GM10248 (cell line): Measurements from ENCODE around the gene REEP2.

Experiments used
- CTCF ChIA-PET: fragments of 300-600 bp; sonication (Branson Sonifier 250); formaldehyde crosslinking; extraction: SDS; loops from one replicate; lab custom pipeline; 2021; ENCODE audit warnings: antibody characterized with exemption; lab: Yijun Ruan, JAX
- POLR2A ChIA-PET: fragments of 350-650 bp; sonication (Branson Sonifier 250); formaldehyde crosslinking; extraction: SDS; loops from one replicate; lab custom pipeline; 2020; ENCODE audit warnings: antibody characterized with exemption; lab: Yijun Ruan, JAX
- DNase-seq: peaks from one replicate; pipeline ENCODE4 v3.0.0; 2012; ENCODE audit errors: extremely low spot score
- CTCF ChIP-seq: IDR thresholded peaks from 2 replicates; pipeline ENCODE4 v1.5.1; 2012; ENCODE audit warnings: mild to moderate bottlenecking, low read depth; ENCODE audit errors: extremely low read depth, missing control alignments, control extremely low read depth

The REEP2 gene

GRCh38 chr5:138440159-138441073 is 1.6 kb downstream of the REEP2 start:
- CTCF ChIA-PET: interaction anchor here (1.2 to 3.8 kb wide), 3 partner anchors 8 to 88 kb away, joined by 3 to 39 read pairs (median 3); partner anchors contain the start of gene KDM3B
- POLR2A ChIA-PET: no interaction called here
- DNase-seq: no peak
- no peak for TF ChIP-seq CTCF

- DNase-seq: no peak
- TF ChIP-seq CTCF: no peak
- POLR2A ChIA-PET: interaction anchor here (0.7 kb wide), 1 partner anchor 72 kb away, joined by 3 read pairs; no protein-coding TSS in a partner anchor
- CTCF ChIA-PET: interaction anchor here (1.0 kb wide), 1 partner anchor 10 kb away, joined by 3 read pairs; no protein-coding TSS in a partner anchor
These were observed 2.4 kb downstream of the REEP2 start for GRCh38 chr5:138441221-138441620.

- CTCF ChIA-PET: interaction anchor here (2.7 kb wide), 1 partner anchor 60 kb away, joined by 11 read pairs; no protein-coding TSS in a partner anchor
- no peak for DNase-seq
- TF ChIP-seq CTCF: no peak
- POLR2A ChIA-PET: interaction anchor here (2.5 kb wide), 1 partner anchor 21 kb away, joined by 10 read pairs; the partner anchor contains the start of gene EGR1
These were observed 5.4 kb downstream of the REEP2 start for GRCh38 chr5:138444078-138444773.

- DNase-seq: no peak
- CTCF ChIA-PET: interaction anchor here (2.7 kb wide), 1 partner anchor 59 kb away, joined by 11 read pairs; no protein-coding TSS in a partner anchor
- no peak for TF ChIP-seq CTCF
- POLR2A ChIA-PET: interaction anchor here (2.5 kb wide), 1 partner anchor 21 kb away, joined by 10 read pairs; the partner anchor contains the start of gene EGR1
These were observed 6.1 kb downstream of the REEP2 start for GRCh38 chr5:138444774-138445546.

DNA sequence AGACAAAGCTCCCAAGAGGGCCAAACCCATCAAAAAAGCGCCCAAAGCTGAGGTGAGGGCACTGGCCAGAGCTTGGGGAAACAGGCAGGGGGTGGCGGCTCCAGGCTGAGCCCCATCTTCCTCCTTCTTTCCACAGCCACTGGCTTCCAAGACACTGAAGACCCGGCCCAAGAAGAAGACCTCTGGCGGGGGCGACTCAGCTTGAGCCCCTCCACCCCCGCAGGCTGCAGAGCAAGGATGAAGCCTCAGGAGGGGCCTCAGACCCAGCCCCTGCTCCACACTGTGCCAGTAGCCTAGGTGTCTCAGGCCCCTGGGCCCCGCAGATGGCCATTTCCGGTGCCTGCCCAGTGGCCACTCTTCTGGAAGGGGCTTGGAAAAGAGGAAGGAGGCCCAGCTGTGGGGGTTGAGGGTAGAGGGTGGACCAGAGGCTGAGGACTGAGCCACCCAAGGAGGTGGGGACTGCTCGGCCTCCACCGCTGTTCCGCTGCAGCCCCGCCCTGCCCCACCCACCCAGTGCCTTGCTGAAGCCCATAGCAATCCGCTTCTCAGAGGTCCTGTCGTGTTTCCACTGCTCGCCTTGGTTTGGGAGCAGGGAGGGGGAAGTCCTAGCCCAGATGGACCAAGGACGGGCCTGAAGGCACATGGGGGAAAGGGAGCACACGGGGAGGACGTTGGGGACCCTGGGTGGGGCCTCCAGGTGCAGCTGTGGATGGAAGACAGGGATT is 6.9 kb downstream of the REEP2 start:
- ChIA-PET POLR2A (interaction anchor here (2.5 kb wide), 1 partner anchor 20 kb away, joined by 10 read pairs; the partner anchor contains the start of gene EGR1), CTCF (interaction anchor here (2.7 kb wide), 1 partner anchor 58 kb away, joined by 11 read pairs; no protein-coding TSS in a partner anchor)
- no peak for DNase-seq
- TF ChIP-seq CTCF: no peak
